ENCODE data around the gene MEGF10.

Gene MEGF10

DNA sequence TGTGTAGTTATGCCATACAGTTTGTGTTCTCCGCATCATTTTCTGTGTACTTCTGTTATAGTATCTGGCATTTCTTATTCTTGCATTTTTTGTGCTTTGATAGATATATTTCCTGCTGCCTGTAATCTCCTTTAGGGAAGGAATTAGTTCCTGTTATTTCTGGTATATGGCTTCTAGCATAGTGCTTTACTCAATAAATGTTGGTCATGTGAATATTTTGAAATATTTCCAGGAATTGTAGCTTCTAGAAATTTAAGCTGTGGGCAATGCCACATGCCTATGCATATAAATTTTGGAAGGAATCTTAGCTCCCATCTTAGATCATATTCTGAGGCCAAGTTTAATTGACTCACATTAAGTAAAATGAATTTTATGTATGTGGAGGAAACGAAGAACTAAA lies 215.3 kb downstream of the MEGF10 start:
- DNase-seq (no peak), ATAC-seq (ENCODE audit: insufficient read depth, low read depth) (no peak)
- Histone ChIP-seq H3K79me2 (ENCODE audit: insufficient read depth, low read length) (no peaks in the 10 kb centered on the region), H3K4me2 (ENCODE audit: insufficient read depth, low read length) (no peak overlapping the region), H3K4me1 (ENCODE audit: insufficient read depth, low read length) (no peaks in the 10 kb centered on the region), H3K9ac (ENCODE audit: low read depth, low read length) (no peak overlapping the region), H3K27me3 (ENCODE audit: insufficient read depth, low read length, poor library complexity) (peaks cover 22% of the 10 kb centered on the region), H3K27ac (ENCODE audit: low read length) (no peak overlapping the region), H3K9me3 (ENCODE audit: insufficient read depth, low read length, severe bottlenecking) (no peaks in the 10 kb centered on the region), H2AFZ (ENCODE audit: low read depth, low read length) (no peak overlapping the region), H3K36me3 (ENCODE audit: insufficient read depth, low read length) (no peaks in the 10 kb centered on the region), H4K20me1 (ENCODE audit: insufficient read depth, low read length) (no peaks in the 10 kb centered on the region), H3K4me3 (ENCODE audit: low read depth in 1 of 2, low read length in 2 of 2) (no peak overlapping the region)
- TF ChIP-seq, protein P1, sequence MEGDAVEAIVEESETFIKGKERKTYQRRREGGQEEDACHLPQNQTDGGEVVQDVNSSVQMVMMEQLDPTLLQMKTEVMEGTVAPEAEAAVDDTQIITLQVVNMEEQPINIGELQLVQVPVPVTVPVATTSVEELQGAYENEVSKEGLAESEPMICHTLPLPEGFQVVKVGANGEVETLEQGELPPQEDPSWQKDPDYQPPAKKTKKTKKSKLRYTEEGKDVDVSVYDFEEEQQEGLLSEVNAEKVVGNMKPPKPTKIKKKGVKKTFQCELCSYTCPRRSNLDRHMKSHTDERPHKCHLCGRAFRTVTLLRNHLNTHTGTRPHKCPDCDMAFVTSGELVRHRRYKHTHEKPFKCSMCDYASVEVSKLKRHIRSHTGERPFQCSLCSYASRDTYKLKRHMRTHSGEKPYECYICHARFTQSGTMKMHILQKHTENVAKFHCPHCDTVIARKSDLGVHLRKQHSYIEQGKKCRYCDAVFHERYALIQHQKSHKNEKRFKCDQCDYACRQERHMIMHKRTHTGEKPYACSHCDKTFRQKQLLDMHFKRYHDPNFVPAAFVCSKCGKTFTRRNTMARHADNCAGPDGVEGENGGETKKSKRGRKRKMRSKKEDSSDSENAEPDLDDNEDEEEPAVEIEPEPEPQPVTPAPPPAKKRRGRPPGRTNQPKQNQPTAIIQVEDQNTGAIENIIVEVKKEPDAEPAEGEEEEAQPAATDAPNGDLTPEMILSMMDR (IDR thresholded peaks at IDR 0.05; ENCODE audit: borderline replicate concordance, extremely low read depth, low read length, poor library complexity, severe bottlenecking), result no peak
- no peak for TF ChIP-seq EZH2 (IDR thresholded peaks at IDR 0.05; ENCODE audit: borderline replicate concordance, low read depth, low read length, severe bottlenecking)

DNA sequence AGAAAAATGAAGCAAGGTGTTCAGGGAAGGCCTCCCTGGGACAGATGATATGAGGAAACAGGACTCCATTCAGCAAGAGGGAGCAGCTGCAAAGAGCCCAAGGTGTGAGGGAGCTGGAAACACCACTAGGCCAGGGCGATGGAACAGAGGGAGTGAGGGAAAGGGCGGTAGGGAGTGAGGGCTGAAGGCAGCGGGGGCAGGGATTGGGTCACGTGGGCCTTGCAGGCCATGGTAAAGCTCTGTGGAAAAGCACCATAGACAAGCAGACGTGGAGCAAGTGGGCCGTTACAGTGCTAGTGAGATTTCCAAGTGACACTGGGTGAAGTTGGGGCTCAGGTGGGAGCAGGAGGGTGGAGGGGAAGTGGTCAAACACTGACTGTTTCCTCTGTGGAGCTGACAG lies 216.0 kb downstream of the MEGF10 start:
- H4K20me1 ChIP-seq (ENCODE audit: insufficient read depth, low read length), result no peaks in the 10 kb centered on the region
- no peaks in the 10 kb centered on the region for H3K9me3 ChIP-seq (ENCODE audit: insufficient read depth, low read length, severe bottlenecking)
- no peak overlapping the region for H3K4me3 ChIP-seq (ENCODE audit: low read depth in 1 of 2, low read length in 2 of 2)
- peaks cover 26% of the 10 kb centered on the region for H3K27me3 ChIP-seq (ENCODE audit: insufficient read depth, low read length, poor library complexity)
- no peak for TF ChIP-seq EZH2 (IDR thresholded peaks at IDR 0.05; ENCODE audit: borderline replicate concordance, low read depth, low read length, severe bottlenecking)
- TF ChIP-seq, protein P1 (IDR thresholded peaks at IDR 0.05; ENCODE audit: borderline replicate concordance, extremely low read depth, low read length, poor library complexity, severe bottlenecking), result no peak
- DNase-seq (no peak), ATAC-seq (ENCODE audit: insufficient read depth, low read depth) (no peak)
- H3K79me2 ChIP-seq (ENCODE audit: insufficient read depth, low read length), result no peaks in the 10 kb centered on the region
- H3K27ac ChIP-seq (ENCODE audit: low read length), result no peak overlapping the region
- no peaks in the 10 kb centered on the region for H3K4me1 ChIP-seq (ENCODE audit: insufficient read depth, low read length)
- no peak overlapping the region for H2AFZ ChIP-seq (ENCODE audit: low read depth, low read length)
- H3K36me3 ChIP-seq (ENCODE audit: insufficient read depth, low read length), result no peaks in the 10 kb centered on the region
- H3K4me2 ChIP-seq (ENCODE audit: insufficient read depth, low read length), result no peak overlapping the region
- no peak overlapping the region for H3K9ac ChIP-seq (ENCODE audit: low read depth, low read length)

DNA sequence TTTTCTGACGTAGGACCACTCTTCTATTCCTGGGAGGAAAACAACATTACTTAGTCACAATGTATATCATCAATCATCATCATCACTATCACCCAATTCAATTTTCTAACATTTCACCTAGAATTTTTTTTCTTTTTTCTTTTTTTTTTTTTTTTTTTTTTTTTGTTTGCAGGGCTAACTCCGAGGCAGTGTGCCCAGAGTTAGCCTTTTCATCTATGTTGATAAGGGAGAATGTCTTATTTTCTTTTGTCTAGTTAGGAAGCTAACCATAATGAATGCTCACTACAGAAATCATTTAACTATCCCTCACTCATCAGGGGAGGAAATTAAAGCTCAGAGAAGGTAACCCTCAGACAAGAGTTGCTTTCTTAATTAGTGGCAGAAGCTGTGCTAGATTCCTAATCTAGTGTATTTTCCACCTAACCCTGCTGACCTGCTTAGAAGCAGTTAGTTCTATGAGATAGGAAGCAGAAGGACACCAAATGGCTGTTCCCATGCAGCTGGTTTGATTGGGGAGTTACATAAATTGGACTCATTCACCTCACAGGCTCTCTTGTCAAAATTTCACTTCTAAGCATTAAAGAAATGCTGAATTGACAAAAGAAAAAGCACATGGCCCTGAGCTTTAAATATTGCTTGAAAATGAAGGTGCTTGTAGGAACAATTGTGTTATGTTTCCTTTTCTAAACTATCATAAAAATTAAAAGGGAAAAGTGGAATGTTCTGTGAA lies 218.2 kb downstream of the MEGF10 start:
- Histone ChIP-seq H2AFZ (ENCODE audit: low read depth, low read length) (no peak overlapping the region), H3K4me2 (ENCODE audit: insufficient read depth, low read length) (no peak overlapping the region), H4K20me1 (ENCODE audit: insufficient read depth, low read length) (no peaks in the 10 kb centered on the region), H3K9me3 (ENCODE audit: insufficient read depth, low read length, severe bottlenecking) (no peaks in the 10 kb centered on the region), H3K27ac (ENCODE audit: low read length) (no peak overlapping the region), H3K27me3 (ENCODE audit: insufficient read depth, low read length, poor library complexity) (peaks cover 30% of the 10 kb centered on the region), H3K36me3 (ENCODE audit: insufficient read depth, low read length) (no peaks in the 10 kb centered on the region), H3K9ac (ENCODE audit: low read depth, low read length) (no peak overlapping the region), H3K79me2 (ENCODE audit: insufficient read depth, low read length) (no peaks in the 10 kb centered on the region), H3K4me3 (ENCODE audit: low read depth in 1 of 2, low read length in 2 of 2) (no peak overlapping the region), H3K4me1 (ENCODE audit: insufficient read depth, low read length) (no peaks in the 10 kb centered on the region)
- TF ChIP-seq EZH2 (IDR thresholded peaks at IDR 0.05; ENCODE audit: borderline replicate concordance, low read depth, low read length, severe bottlenecking), result no peak
- TF ChIP-seq, protein P1 (IDR thresholded peaks at IDR 0.05; ENCODE audit: borderline replicate concordance, extremely low read depth, low read length, poor library complexity, severe bottlenecking), result no peak
- no peak for DNase-seq
- ATAC-seq (ENCODE audit: insufficient read depth, low read depth), result no peak
